Measurements from ENCODE around the gene CHCHD6. TPM values are rescaled to one million over a fixed set of nuclear protein-coding genes. Genes with fewer than 3 reads are reported as not detected.

CHCHD6 gene, protein sequence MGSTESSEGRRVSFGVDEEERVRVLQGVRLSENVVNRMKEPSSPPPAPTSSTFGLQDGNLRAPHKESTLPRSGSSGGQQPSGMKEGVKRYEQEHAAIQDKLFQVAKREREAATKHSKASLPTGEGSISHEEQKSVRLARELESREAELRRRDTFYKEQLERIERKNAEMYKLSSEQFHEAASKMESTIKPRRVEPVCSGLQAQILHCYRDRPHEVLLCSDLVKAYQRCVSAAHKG
- total RNA-seq: 10 to 100 TPM; 13.4 to 22.0 (median 16.1) TPM

DNA sequence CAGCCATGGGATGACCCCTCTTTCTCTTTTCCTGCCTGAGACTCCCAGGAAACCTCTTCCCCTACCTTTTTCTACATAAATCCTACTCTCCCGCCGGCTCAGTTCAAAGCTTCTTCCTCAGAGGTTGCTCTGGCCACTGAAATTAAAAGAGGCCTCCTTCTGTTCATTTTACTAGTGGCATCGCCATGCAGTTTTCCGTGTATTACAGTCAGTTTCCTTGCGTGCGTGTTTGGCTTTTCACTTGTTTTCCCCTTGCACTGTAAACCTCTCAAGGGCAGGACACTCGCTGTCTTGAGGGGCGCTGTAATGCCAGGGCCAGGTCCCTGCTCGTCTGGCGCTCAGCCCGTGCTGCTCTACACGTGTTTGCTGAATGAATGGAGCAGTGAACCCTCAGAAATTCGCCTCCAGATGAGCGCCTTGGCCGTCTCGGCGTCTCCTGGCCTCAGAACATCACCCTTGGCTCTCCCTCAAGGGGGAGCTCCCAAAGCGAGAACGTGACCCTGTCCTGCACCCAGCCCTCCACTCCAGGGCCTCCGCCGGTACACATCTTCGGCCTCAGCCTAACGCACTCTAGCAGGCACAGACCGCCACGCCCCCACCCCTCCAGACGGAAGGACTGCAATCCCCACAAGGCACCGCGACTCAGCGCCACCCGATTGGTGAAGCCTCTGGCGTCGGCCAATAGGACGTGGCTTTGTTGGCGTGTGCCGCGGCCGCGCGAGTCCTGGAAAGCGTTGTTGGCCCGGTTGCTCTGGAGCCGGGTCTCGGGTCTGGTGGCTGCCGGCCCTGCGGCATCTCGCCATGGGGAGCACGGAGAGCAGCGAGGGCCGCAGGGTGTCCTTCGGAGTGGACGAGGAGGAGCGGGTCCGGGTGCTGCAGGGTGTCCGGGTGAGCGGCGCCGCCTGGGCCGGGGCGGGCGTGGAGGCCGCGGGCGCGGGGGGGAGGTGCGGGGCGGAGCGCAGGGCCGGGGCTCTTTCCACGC lies at the start of gene CHCHD6:
Gene CHCHD6 (plus strand): TSS at position 729 of the 982 bp plus-strand sequence. CDS start 73 bp downstream, at position 802.
- Histone ChIP-seq H3K36me3 (no peaks in the 10 kb centered on the region), H3K4me1 (peaks cover 16% of the 10 kb centered on the region), H3K4me3 (peak within 1 kb of the TSS; percentile 97), H3K9me3 (no peaks in the 10 kb centered on the region), H3K27ac (no peak within 1 kb of the TSS), H3K27me3 (no peaks in the 10 kb centered on the region)
- whole genome bisulfite sequencing: 5% methylated on average over 27 of the region's 69 CpGs
- TF ChIP-seq POLR2A (IDR thresholded peaks at IDR 0.05): no peak
- TF ChIP-seq POLR2AphosphoS5 (IDR thresholded peaks at IDR 0.05): no peak
- no peak for TF ChIP-seq EP300 (IDR thresholded peaks at IDR 0.05)
- TF ChIP-seq, protein P1, sequence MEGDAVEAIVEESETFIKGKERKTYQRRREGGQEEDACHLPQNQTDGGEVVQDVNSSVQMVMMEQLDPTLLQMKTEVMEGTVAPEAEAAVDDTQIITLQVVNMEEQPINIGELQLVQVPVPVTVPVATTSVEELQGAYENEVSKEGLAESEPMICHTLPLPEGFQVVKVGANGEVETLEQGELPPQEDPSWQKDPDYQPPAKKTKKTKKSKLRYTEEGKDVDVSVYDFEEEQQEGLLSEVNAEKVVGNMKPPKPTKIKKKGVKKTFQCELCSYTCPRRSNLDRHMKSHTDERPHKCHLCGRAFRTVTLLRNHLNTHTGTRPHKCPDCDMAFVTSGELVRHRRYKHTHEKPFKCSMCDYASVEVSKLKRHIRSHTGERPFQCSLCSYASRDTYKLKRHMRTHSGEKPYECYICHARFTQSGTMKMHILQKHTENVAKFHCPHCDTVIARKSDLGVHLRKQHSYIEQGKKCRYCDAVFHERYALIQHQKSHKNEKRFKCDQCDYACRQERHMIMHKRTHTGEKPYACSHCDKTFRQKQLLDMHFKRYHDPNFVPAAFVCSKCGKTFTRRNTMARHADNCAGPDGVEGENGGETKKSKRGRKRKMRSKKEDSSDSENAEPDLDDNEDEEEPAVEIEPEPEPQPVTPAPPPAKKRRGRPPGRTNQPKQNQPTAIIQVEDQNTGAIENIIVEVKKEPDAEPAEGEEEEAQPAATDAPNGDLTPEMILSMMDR (IDR thresholded peaks at IDR 0.05): no peak
- DNase-seq (ENCODE audit: low spot score in 2 of 2): peak; percentile 97 to 98

DNA sequence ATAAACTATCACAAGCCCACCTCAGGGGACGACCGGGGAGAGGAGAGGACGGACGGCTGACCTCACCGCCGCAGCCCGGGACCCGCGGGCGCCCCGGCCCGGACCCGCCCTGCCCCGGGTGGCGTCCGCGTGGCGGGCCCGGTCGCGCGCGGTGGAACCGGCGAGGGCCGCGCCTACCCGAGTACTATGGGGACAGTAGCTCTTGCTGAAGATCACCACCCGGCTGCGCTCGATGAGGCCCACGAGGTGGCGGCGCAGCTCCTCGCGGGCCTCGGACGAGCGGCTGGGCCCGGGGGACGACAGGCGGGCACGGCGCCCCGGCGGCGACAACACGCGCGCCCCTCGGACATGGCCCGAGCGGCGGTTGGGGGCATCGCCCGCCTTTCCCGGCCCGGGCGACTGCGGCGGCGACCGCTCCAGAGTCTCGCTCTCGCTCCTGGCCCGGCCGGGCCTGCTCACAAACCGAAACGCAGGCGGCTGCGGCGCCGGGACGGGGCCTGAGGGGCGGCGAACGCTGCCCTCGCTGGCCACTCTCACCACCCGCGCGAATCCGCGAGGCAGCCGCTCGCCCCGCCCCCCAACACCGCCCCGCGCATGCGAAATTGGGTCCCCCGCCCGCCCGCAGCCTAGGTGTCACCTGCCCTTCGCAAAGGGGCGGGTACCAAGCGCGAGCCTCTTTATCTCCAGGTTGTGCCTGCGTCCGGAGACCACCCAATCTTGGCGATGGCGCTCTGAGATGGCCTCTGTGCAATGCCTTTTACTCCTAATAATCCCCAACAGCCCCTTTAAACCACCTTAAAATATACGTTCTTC lies 49.3 kb upstream of the CHCHD6 start, which contains the start of gene TXNRD3:
Gene TXNRD3 (minus strand): TSS at position 554 of the 813 bp plus-strand sequence.
- Histone ChIP-seq H3K27me3 (peaks cover 9% of the 10 kb centered on the region), H3K27ac (peak within 1 kb of the TSS; percentile 81), H3K4me3 (peak within 1 kb of the TSS; percentile 92), H3K4me1 (peaks cover 19% of the 10 kb centered on the region), H3K9me3 (no peaks in the 10 kb centered on the region), H3K36me3 (no peaks in the 10 kb centered on the region)
- 0% methylated on average over 15 of the region's 102 CpGs for WGBS
- peak in 1 of 2 donors; percentile 80 for DNase-seq (ENCODE audit: low spot score in 2 of 2)
- TF ChIP-seq POLR2A (IDR thresholded peaks at IDR 0.05): peak in 1 of 2 donors; percentile 44
- TF ChIP-seq, protein P1 (IDR thresholded peaks at IDR 0.05): no peak

DNA sequence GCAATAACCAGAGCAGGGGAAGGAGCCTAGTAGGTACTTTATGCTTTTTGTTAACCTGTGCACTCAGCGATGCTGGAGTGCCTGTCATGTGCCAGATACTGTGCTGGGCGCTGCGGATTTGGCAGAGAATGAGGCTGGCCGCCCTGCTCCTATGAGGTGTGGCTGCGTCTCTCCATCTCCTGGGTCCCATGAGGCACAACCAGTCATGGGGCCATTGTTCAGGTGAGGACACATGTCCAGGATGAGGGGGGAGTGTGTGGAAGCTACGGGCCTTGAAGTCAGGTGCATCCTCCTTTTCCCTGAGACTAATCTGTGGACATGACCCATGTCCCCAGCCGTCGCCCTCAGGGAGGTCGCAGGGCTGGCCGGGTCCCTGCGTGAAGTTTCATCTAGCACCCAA lies 48.2 kb upstream of the CHCHD6 start:
- peaks cover 19% of the 10 kb centered on the region for H3K4me1 ChIP-seq
- H3K36me3 ChIP-seq: no peaks in the 10 kb centered on the region
- H3K27me3 ChIP-seq: peaks cover 20% of the 10 kb centered on the region
- H3K4me3 ChIP-seq: no peak overlapping the region
- no peak overlapping the region for H3K27ac ChIP-seq
- WGBS: 87% methylated on average over 6 of the region's 11 CpGs
- no peaks in the 10 kb centered on the region for H3K9me3 ChIP-seq
- no peak for DNase-seq (ENCODE audit: low spot score in 2 of 2)
- TF ChIP-seq, protein P1 (IDR thresholded peaks at IDR 0.05): no peak
- TF ChIP-seq POLR2A (IDR thresholded peaks at IDR 0.05): no peak
- no peak for TF ChIP-seq EP300 (IDR thresholded peaks at IDR 0.05)
- TF ChIP-seq POLR2AphosphoS5 (IDR thresholded peaks at IDR 0.05): no peak

DNA sequence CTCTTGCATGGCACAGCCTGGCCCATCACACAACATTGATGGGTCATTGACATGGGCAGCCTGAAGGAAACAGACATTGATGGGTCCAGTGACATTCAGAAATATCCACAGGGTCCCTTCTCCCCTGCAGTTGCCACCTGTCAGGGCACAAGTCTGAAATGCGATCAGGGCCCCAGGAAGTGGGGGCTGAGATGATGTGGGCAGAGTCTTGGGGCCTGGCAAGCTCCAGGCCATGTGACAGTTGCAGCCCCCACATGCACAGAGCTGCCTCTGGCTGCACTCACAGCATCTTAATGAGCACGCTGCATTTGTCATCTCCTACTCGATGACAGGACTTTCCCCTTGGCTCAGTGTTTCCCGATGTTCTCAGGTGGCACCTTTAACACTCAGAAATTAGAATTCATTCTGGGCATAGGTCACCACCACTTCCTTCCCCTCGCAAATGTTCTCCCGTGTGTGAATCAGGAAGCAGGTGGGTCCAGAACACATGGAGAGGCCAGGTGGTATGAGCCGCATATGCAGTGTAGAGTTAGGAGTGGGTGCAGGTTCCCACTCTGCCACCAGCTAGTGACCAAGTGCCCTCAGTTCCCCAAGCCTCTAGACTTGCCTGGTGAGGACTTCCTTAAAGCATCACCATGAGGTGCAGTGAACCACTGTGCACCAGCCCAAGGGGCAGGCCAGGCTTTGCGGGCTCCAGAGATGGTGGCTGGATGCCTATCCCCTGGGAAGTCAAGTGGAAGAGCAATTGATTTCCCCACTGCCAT lies 47.5 kb upstream of the CHCHD6 start:
- peaks cover 19% of the 10 kb centered on the region for H3K4me1 ChIP-seq
- 96% methylated on average over 2 of the region's 8 CpGs for WGBS
- H3K27ac ChIP-seq: no peak overlapping the region
- H3K27me3 ChIP-seq: peaks cover 26% of the 10 kb centered on the region
- DNase-seq (ENCODE audit: low spot score in 2 of 2): no peak
- no peaks in the 10 kb centered on the region for H3K36me3 ChIP-seq
- H3K4me3 ChIP-seq: no peak overlapping the region
- no peak for TF ChIP-seq EP300 (IDR thresholded peaks at IDR 0.05)
- TF ChIP-seq POLR2AphosphoS5 (IDR thresholded peaks at IDR 0.05): no peak
- TF ChIP-seq, protein P1 (IDR thresholded peaks at IDR 0.05): no peak
- no peak for TF ChIP-seq POLR2A (IDR thresholded peaks at IDR 0.05)
- H3K9me3 ChIP-seq: no peaks in the 10 kb centered on the region
